Kidney glomerular epithelial cell (primary cell): ENCODE results near the gene GRAMD2B.
"Not testable (repeated sequence)": the region's sequence is repeated elsewhere in the genome, so short reads cannot be mapped to it uniquely, and the experiment has no call there.

Experiments
- DNase-seq: peaks from one replicate; lab custom pipeline; 2025; lab: John Stamatoyannopoulos, UW

Gene GRAMD2B

GRCh38 chr5:126422994-126423788 lies at the start of gene GRAMD2B:
GRAMD2B (plus strand) TSS chr5:126423409; CDS start chr5:126423607, 198 bp downstream.
- peak; percentile 93 for DNase-seq

- DNase-seq = no peak
Measured at GRCh38 chr5:126374109-126374416, 49.1 kb upstream of the GRAMD2B start.

GRCh38 chr5:126376443-126376842 lies 46.8 kb upstream of the GRAMD2B start:
- no peak for DNase-seq

GRCh38 chr5:126377424-126377823 lies 45.8 kb upstream of the GRAMD2B start:
- no peak for DNase-seq

- DNase-seq = not testable (repeated sequence)
Measured at GRCh38 chr5:126380316-126380715, 42.9 kb upstream of the GRAMD2B start.

GRCh38 chr5:126383246-126383645 lies 40.0 kb upstream of the GRAMD2B start:
- no peak for DNase-seq

- no peak for DNase-seq
Measured at GRCh38 chr5:126383776-126384175, 39.4 kb upstream of the GRAMD2B start.

GRCh38 chr5:126384985-126385384 lies 38.2 kb upstream of the GRAMD2B start:
- peak; percentile 87 for DNase-seq

- no peak for DNase-seq
Measured at GRCh38 chr5:126385524-126386502, 37.4 kb upstream of the GRAMD2B start.

- no peak for DNase-seq
Measured at GRCh38 chr5:126389179-126389578, 34.0 kb upstream of the GRAMD2B start.

GRCh38 chr5:126390051-126390450 lies 33.2 kb upstream of the GRAMD2B start:
- DNase-seq = no peak

- no peak for DNase-seq
Measured at GRCh38 chr5:126391386-126391785, 31.8 kb upstream of the GRAMD2B start.

- DNase-seq = no peak
Measured at GRCh38 chr5:126394211-126394788, 28.9 kb upstream of the GRAMD2B start.

GRCh38 chr5:126395198-126395597 lies 28.0 kb upstream of the GRAMD2B start:
- peak; percentile 59 for DNase-seq

- peak; percentile 59 for DNase-seq
Measured at GRCh38 chr5:126395605-126396004, 27.6 kb upstream of the GRAMD2B start.

GRCh38 chr5:126396721-126397120 lies 26.5 kb upstream of the GRAMD2B start:
- not testable (repeated sequence) for DNase-seq

- DNase-seq = no peak
Measured at GRCh38 chr5:126398791-126399190, 24.4 kb upstream of the GRAMD2B start.

GRCh38 chr5:126400621-126401251 lies 22.5 kb upstream of the GRAMD2B start:
- DNase-seq = no peak

- DNase-seq = no peak
Measured at GRCh38 chr5:126402621-126403555, 20.3 kb upstream of the GRAMD2B start.

- DNase-seq = no peak
Measured at GRCh38 chr5:126403876-126404275, 19.3 kb upstream of the GRAMD2B start.

- DNase-seq = no peak
Measured at GRCh38 chr5:126410623-126411022, 12.6 kb upstream of the GRAMD2B start.
